HEK293T (cell line): Measurements from ENCODE around the gene TEX9.

ENCODE experiments used
- ARNT ChIP-seq: fragments of 450-650 bp; IDR thresholded peaks from 2 replicates; pipeline ENCODE4 v1.6.1; 2017; ENCODE audit warnings: mild to moderate bottlenecking
- CTBP1 ChIP-seq: fragments of 450-650 bp; IDR thresholded peaks from 2 replicates; pipeline ENCODE4 v1.6.1; 2016; ENCODE audit warnings: borderline replicate concordance
- ELF4 ChIP-seq: fragments of 450-650 bp; IDR thresholded peaks from 2 replicates; pipeline ENCODE4 v1.6.1; 2017; ENCODE audit warnings: antibody characterized with exemption
- FOXA1 ChIP-seq: fragments of 450-650 bp; IDR thresholded peaks from 2 replicates; pipeline ENCODE4 v1.6.1; 2016; ENCODE audit warnings: mild to moderate bottlenecking
- FOXK2 ChIP-seq: fragments of 450-650 bp; IDR thresholded peaks from 2 replicates; pipeline ENCODE4 v1.6.1; 2016; ENCODE audit warnings: mild to moderate bottlenecking
- FOXM1 ChIP-seq: fragments of 450-650 bp; IDR thresholded peaks from 2 replicates; pipeline ENCODE4 v1.6.1; 2017; ENCODE audit warnings: mild to moderate bottlenecking, borderline replicate concordance
- NFRKB ChIP-seq: fragments of 450-650 bp; IDR thresholded peaks from 2 replicates; pipeline ENCODE4 v1.6.1; 2016; ENCODE audit warnings: mild to moderate bottlenecking, moderate library complexity
- SP1 ChIP-seq: fragments of 450-650 bp; IDR thresholded peaks from 2 replicates; pipeline ENCODE4 v1.6.1; 2017
- SUZ12 ChIP-seq: fragments of 450-650 bp; IDR thresholded peaks from 2 replicates; pipeline ENCODE4 v1.6.1; 2016; ENCODE audit warnings: mild to moderate bottlenecking
- TARDBP ChIP-seq: fragments of 450-650 bp; IDR thresholded peaks from 2 replicates; pipeline ENCODE4 v1.6.1; 2016

DNA sequence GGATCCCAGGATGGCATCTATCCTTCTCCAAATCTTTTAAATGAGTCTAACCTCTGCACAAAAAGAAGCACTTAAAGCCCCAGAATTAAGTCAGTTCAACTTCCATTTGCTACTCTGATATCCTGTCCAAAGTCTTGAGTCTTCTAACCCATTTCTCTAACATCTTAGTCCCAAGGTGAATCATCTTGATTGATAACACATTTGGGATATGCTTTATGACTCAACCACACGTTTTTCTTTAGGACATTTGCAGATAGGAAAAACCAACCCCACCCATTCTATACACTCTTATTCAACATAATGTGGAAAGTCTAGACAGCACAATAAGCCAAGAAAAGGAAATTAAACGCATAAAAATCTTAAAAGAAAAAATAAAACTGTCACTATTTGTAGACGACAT lies 18.8 kb upstream of the TEX9 start:
- TF ChIP-seq SUZ12 (no peak), FOXA1 (no peak), FOXK2 (no peak), CTBP1 (no peak), TARDBP (no peak), FOXM1 (no peak), SP1 (no peak), ELF4 (no peak), ARNT (no peak), NFRKB (no peak)
